ENCODE measurements around the gene XPR1.

- TF ChIP-seq, protein P1, sequence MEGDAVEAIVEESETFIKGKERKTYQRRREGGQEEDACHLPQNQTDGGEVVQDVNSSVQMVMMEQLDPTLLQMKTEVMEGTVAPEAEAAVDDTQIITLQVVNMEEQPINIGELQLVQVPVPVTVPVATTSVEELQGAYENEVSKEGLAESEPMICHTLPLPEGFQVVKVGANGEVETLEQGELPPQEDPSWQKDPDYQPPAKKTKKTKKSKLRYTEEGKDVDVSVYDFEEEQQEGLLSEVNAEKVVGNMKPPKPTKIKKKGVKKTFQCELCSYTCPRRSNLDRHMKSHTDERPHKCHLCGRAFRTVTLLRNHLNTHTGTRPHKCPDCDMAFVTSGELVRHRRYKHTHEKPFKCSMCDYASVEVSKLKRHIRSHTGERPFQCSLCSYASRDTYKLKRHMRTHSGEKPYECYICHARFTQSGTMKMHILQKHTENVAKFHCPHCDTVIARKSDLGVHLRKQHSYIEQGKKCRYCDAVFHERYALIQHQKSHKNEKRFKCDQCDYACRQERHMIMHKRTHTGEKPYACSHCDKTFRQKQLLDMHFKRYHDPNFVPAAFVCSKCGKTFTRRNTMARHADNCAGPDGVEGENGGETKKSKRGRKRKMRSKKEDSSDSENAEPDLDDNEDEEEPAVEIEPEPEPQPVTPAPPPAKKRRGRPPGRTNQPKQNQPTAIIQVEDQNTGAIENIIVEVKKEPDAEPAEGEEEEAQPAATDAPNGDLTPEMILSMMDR (IDR thresholded peaks at IDR 0.05): no peak
- TF ChIP-seq POLR2AphosphoS5 (IDR thresholded peaks at IDR 0.05) (no peak), EP300 (IDR thresholded peaks at IDR 0.05; ENCODE audit: low read depth) (no peak)
Observed at GRCh38 chr1:180615493-180616290, 16.1 kb upstream of the XPR1 start.

All from transverse colon (tissue), 4 donors.